HG03457 (cell line): ENCODE measurements around the gene SULF2.

ENCODE experiments used
- ATAC-seq: cut with Tn5 transposase; IDR thresholded peaks from one replicate; pipeline ENCODE4 v1.9.1; 2021; ENCODE audit warnings: moderate number of reproducible peaks; ENCODE audit not compliant: unreplicated experiment

Gene SULF2

GRCh38 chr20:47659904-47660601 lies 125.2 kb downstream of the SULF2 start:
- no peak for ATAC-seq

GRCh38 chr20:47656318-47656717 lies 129.0 kb downstream of the SULF2 start:
- no peak for ATAC-seq

- ATAC-seq, result no peak
Measured at GRCh38 chr20:47655635-47656034, 129.6 kb downstream of the SULF2 start.

GRCh38 chr20:47654370-47654769 lies 130.9 kb downstream of the SULF2 start:
- ATAC-seq, result no peak

- no peak for ATAC-seq
Measured at GRCh38 chr20:47653869-47654268, 131.4 kb downstream of the SULF2 start.

- no peak for ATAC-seq
Measured at GRCh38 chr20:47652794-47653193, 132.5 kb downstream of the SULF2 start.

- no peak for ATAC-seq
Measured at GRCh38 chr20:47652301-47652700, 133.0 kb downstream of the SULF2 start.

- ATAC-seq, result no peak
Measured at GRCh38 chr20:47648943-47649342, 136.3 kb downstream of the SULF2 start.

GRCh38 chr20:47647994-47648393 lies 137.3 kb downstream of the SULF2 start:
- no peak for ATAC-seq

- ATAC-seq, result no peak
Measured at GRCh38 chr20:47645632-47646031, 139.6 kb downstream of the SULF2 start.

GRCh38 chr20:47642624-47643023 lies 142.7 kb downstream of the SULF2 start:
- ATAC-seq, result no peak

- ATAC-seq, result no peak
Measured at GRCh38 chr20:47642118-47642517, 143.2 kb downstream of the SULF2 start.

- no peak for ATAC-seq
Measured at GRCh38 chr20:47638851-47639250, 146.4 kb downstream of the SULF2 start.

- ATAC-seq, result no peak
Measured at GRCh38 chr20:47635256-47635655, 150.0 kb downstream of the SULF2 start.

- ATAC-seq, result no peak
Measured at GRCh38 chr20:47631078-47631477, 154.2 kb downstream of the SULF2 start.

GRCh38 chr20:47629907-47630306 lies 155.4 kb downstream of the SULF2 start:
- no peak for ATAC-seq

- no peak for ATAC-seq
Measured at GRCh38 chr20:47627540-47627939, 157.7 kb downstream of the SULF2 start.

GRCh38 chr20:47623206-47623605 lies 162.1 kb downstream of the SULF2 start:
- ATAC-seq, result no peak

- ATAC-seq, result no peak
Measured at GRCh38 chr20:47622118-47622665, 163.1 kb downstream of the SULF2 start.

- ATAC-seq, result no peak
Measured at GRCh38 chr20:47620808-47621805, 164.2 kb downstream of the SULF2 start.

- ATAC-seq, result no peak
Measured at GRCh38 chr20:47618479-47618878, 166.8 kb downstream of the SULF2 start.
